Stimulated activated CD4-positive, alpha-beta T cell treated with anti-CD3 and anti-CD28 coated beads, Interleukin-4, amount 100 ng/mL, for 4 hours (primary cell): Measurements from ENCODE around the gene DEK.
"Not testable (repeated sequence)": the region's sequence is repeated elsewhere in the genome, so short reads cannot be mapped to it uniquely, and the experiment has no call there.

Experiments
- DNase-seq, 2 experiments: peaks; one replicate each; pipeline ENCODE4 v3.0.0-alpha.2; 2020

The DEK gene

GRCh38 chr6:18187701-18188100 lies 76.6 kb downstream of the DEK start:
- no peak for DNase-seq

GRCh38 chr6:18186540-18187250 lies 77.6 kb downstream of the DEK start:
- no peak for DNase-seq

- DNase-seq = no peak
These were observed 78.3 kb downstream of the DEK start for GRCh38 chr6:18186033-18186432.

- no peak for DNase-seq
These were observed 78.7 kb downstream of the DEK start for GRCh38 chr6:18185624-18186023.

- DNase-seq = no peak
These were observed 80.6 kb downstream of the DEK start for GRCh38 chr6:18183766-18184165.

- DNase-seq = no peak
These were observed 81.8 kb downstream of the DEK start for GRCh38 chr6:18182568-18182967.

- DNase-seq = no peak
These were observed 84.5 kb downstream of the DEK start for GRCh38 chr6:18179770-18180356.

GRCh38 chr6:18178960-18179615 lies 85.2 kb downstream of the DEK start:
- DNase-seq = no peak

- no peak for DNase-seq
These were observed 86.9 kb downstream of the DEK start for GRCh38 chr6:18177286-18177965.

- not testable (repeated sequence) for DNase-seq
These were observed 88.1 kb downstream of the DEK start for GRCh38 chr6:18176198-18176597.
